22Rv1 (cell line): ENCODE results near the gene C1QTNF12.

Experiments used
- H3K27ac ChIP-seq: fragments of 450-650 bp; 2 replicates; pipeline ENCODE4 v1.5.1; 2017
- ZFX ChIP-seq: fragments of 450-650 bp; IDR thresholded peaks from 2 replicates; pipeline ENCODE4 v1.6.1; 2017; ENCODE audit warnings: antibody characterized with exemption, borderline replicate concordance
- TF ChIP-seq, protein P1 (sequence below): fragments of 450-650 bp; IDR thresholded peaks from 2 replicates; pipeline ENCODE4 v1.5.1; 2017; ENCODE audit warnings: mild to moderate bottlenecking

Gene C1QTNF12

DNA sequence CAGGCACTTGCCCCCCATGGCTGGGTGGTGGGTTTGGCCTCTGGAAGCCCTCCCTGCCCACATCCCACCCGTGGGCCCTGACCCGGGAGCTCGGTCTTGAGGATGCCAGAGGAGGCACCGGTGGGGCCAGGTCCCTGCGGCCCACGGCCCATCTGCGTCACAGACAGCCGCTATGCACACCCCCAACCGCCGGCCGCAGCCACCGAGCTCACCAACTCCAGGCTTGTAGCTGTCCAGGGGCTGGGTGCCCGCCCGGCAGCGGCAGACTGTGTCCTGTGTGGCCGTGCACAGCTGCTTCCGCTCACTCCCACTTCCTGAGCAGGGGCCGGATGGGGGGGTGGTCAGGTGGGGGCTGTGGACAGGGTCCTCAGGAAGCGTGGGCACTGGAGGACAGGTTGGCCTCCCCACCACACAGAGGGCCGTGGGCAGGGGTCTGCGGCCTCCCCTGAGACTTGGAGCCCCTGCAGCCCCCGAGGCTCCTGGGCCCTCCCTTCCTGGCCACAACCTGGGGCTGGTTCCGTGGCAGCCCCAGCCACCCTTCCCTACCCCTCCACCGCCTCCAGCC, 33.7 kb downstream of the C1QTNF12 start:
- no peak for TF ChIP-seq ZFX
- TF ChIP-seq, protein P1, sequence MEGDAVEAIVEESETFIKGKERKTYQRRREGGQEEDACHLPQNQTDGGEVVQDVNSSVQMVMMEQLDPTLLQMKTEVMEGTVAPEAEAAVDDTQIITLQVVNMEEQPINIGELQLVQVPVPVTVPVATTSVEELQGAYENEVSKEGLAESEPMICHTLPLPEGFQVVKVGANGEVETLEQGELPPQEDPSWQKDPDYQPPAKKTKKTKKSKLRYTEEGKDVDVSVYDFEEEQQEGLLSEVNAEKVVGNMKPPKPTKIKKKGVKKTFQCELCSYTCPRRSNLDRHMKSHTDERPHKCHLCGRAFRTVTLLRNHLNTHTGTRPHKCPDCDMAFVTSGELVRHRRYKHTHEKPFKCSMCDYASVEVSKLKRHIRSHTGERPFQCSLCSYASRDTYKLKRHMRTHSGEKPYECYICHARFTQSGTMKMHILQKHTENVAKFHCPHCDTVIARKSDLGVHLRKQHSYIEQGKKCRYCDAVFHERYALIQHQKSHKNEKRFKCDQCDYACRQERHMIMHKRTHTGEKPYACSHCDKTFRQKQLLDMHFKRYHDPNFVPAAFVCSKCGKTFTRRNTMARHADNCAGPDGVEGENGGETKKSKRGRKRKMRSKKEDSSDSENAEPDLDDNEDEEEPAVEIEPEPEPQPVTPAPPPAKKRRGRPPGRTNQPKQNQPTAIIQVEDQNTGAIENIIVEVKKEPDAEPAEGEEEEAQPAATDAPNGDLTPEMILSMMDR = no peak
- H3K27ac ChIP-seq = no peak overlapping the region

DNA sequence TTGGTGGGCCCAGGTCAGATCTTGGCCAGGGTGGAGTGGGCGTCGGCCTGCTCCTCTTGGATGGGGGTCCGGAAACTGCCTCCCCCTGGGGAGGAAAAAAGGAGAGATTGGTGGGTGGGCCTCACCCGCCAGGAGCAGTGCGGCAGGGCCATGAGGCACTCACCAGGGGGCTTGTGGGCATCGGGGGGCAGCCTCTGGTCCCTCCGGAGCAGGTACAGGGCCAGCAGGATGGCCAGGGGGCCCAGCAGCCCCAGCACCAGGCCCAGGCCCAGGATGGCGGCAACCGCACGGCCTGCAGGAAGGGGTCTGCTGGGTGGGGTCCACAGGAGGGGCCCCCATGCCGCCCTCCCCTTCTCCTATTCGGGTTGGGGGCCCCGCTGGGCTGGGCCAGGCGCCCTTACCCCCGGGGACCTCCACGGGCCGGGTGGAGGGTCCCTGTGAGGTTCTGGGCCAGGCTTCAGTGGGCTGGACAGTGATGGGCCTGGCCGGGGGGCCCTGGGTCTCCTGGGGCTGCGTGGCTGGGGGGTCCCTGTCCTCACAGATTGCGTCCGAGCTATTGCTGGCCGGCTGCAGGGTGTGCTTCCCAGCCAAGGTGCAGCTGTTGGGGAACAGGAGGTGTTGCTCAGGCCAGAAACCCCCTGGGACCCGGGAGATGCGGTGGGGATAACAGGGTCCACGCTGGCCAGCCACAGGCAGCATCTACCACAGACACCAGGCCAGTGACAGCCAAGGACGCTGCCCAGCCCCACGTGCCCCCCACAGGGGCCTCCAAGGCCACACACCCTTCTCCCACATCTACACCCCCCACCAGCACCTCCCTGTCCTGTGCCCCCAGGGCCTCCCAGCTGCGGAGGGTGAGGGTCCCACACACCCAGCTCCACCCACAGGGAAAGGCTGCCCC, 34.7 kb downstream of the C1QTNF12 start:
- no peak overlapping the region for H3K27ac ChIP-seq
- TF ChIP-seq ZFX = no peak
- TF ChIP-seq, protein P1 = no peak

DNA sequence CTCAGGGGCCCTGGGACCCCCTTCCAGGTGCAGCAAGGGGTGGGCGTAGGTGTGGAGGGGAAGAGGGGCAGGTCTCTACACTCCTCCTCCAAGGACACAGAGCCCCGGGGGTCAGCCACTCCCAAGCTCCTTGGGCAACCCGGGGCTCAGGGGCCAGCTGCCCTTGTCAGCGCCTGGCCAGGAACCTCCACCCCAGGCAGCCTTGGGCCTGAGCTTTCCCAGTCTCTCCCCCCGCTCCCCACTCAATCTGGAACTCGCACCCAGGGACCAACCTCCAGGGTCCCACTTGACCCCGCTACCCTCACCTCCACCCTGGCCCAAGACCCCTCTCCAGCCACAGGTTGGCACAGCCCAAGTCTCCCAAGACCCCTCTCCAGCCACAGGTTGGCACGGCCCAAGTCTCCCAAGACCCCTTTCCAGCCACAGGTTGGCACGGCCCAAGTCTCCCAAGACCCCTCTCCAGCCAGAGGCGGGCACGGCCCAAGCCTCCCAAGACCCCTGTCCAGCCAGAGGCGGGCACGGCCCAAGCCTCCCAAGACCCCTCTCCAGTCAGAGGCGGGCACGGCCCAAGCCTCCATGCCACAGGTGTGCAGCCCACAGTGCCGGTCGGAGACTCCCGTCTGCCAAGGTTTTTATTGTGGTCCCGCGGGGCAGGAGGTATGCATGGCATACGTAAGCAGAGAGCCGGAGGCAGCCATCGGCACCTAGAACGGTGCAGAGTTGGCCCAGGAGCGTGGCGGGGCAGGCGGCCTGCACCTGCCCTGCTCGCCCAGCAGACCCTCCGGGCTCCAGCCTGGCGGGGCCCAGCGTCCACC, 35.6 kb downstream of the C1QTNF12 start:
- no peak overlapping the region for H3K27ac ChIP-seq
- TF ChIP-seq, protein P1 = no peak
- no peak for TF ChIP-seq ZFX

DNA sequence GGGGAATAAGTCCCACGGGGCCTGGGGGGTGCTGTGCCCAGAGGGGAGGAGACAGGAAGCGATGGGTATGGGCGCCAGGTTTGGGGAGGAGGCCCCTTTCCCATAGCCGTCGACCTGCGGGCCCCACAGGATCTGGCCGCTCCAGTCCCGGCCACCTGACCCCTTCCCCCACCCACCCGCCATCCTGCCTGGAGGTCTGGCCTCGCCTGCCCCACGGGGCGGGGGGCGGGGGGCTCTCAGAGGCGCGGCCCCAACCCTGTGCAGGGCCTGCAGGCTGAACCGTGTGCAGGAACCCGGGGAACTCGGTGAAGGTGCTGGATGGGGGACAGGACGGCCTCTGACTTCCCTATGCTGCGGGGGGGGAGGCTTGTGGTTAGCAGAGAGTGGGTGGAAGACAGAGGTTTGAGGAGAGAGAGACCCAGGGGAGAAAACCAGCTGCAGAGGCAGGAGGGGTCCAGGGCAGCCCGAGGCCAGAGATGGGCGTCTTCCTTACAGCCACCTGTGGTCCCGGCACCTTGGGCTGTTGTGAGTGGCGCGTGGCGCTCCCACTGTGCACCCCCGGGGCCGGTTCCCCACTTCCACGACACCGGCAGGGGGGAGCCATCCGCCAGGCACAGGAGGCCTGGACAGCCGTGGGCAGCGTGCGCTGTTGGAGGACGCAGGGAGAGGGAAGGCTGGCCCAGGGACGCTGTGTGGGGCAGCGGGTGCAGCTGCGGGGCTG, 37.6 kb downstream of the C1QTNF12 start:
- no peak for TF ChIP-seq ZFX
- TF ChIP-seq, protein P1 = no peak
- no peak overlapping the region for H3K27ac ChIP-seq

DNA sequence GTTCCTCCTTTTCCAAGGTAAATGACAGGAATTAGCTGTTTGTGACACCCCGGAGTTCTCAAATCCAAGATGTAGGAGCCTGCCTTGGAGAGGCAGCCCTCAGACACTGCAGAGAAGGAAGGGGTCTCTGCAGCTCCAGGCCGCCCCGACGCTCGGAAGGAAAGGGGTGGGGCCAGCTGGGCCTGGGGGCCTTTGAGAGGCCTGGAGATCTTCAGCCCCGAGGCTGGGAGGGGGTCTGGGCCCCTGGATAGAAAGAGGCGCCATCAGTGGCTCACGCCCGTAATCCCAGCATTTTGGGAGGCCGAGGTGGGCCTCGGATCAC, 39.0 kb downstream of the C1QTNF12 start:
- H3K27ac ChIP-seq = no peak overlapping the region
- TF ChIP-seq, protein P1 = no peak
- no peak for TF ChIP-seq ZFX

DNA sequence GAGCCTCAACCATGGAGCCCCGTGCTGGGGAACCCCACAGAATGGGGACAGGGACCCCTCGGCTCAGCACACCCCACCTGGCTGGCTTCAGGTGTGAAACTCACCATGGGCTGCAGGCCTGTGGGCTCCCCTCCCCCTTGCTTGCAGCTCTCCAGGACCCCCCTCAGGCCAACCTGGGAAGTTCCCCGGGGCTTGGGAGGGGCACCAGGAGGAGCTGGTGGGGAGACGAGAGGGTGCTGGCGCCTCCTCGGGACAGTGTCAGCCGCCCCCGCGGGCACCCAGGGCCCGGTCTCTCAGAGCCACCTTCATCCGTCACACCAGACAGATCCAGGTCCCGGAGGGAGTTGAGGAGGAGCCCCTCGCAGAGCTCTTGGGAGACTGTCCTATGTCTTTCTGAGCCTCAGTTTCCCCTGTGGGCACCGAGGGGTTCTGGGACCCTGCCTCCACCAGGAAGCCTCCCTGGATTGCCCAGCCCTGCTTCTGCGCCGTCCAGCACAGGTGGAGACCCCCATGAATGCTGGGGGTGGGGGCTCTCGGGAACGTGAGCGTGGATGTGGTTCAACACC, 39.5 kb downstream of the C1QTNF12 start:
- TF ChIP-seq, protein P1 = peak; percentile 14; the same call in 1 of the 2 replicates
- no peak for TF ChIP-seq ZFX
- no peak overlapping the region for H3K27ac ChIP-seq
